K562 (cell line): Measurements from ENCODE around the gene GABPB2. TPM values are rescaled to one million over a fixed set of nuclear protein-coding genes. Genes with fewer than 3 reads are reported as not detected.

Source experiments
- CHD2 ChIP-seq: IDR thresholded peaks from 2 replicates; pipeline ENCODE4 v1.6.1; 2011; ENCODE audit warnings: low read depth, low read length
- CLOCK ChIP-seq: fragments of 250-450 bp; sonication (Bioruptor Pico); IDR thresholded peaks from 2 replicates; pipeline ENCODE4 v1.4.0; 2020; ENCODE audit warnings: mild to moderate bottlenecking, moderate library complexity, borderline replicate concordance
- CREM ChIP-seq: IDR thresholded peaks from 2 replicates; pipeline ENCODE4 v1.6.1; 2014; ENCODE audit warnings: antibody characterized with exemption, low read depth
- CSDE1 ChIP-seq, 2 experiments: fragments of 450-650 bp; IDR thresholded peaks; 2 replicates each; pipeline ENCODE4 v1.6.1; 2016; ENCODE audit warnings: mild to moderate bottlenecking in 1 of 2
- NR1H2 ChIP-seq: sonication (generic); formaldehyde crosslinking; IDR thresholded peaks from 2 replicates; pipeline ENCODE4 v1.4.0; 2020; ENCODE audit warnings: mild to moderate bottlenecking, missing genetic modification reagents
- RCOR1 ChIP-seq, 2 experiments: IDR thresholded peaks; 2 replicates each; pipeline ENCODE4 v1.6.1; 2012; ENCODE audit warnings: low read depth in 2 of 2, low read length in 2 of 2, borderline replicate concordance in 1 of 2, improper control_type of control experiment in 1 of 2
- RHOXF2B ChIP-seq: fragments of 250-450 bp; sonication (Bioruptor Pico); conservative IDR thresholded peaks from 2 replicates; pipeline ENCODE4 v1.5.1; 2021
- SREBF1 ChIP-seq: fragments of 150-350 bp; IDR thresholded peaks from 2 replicates; pipeline ENCODE4 v1.6.1; 2014; ENCODE audit warnings: antibody characterized with exemption, low read depth, low read length, borderline replicate concordance
- ZFP36 ChIP-seq: fragments of 150-350 bp; IDR thresholded peaks from 2 replicates; pipeline ENCODE4 v1.6.1; 2018; ENCODE audit warnings: low read length, low read depth; ENCODE audit not compliant: partially characterized antibody
- ZNF766 ChIP-seq: fragments of 200-800 bp; sonication (Bioruptor generic); conservative IDR thresholded peaks from 2 replicates; pipeline ENCODE4 v1.6.1; 2016; ENCODE audit warnings: missing genetic modification characterization, missing compliant biosample characterization
- polyA plus RNA-seq, 8 experiments: library from polyadenylated mRNA; depleted of rRNA in 4 of 8; stranded (reverse) in 5 of 8; unstranded in 3 of 8; fragments of >200 nt; fragmentation: Nextera tagmentation in 2 of 8; fragmentation: Illumina TruSeq in 1 of 8; extraction: Ambion mirVana in 2 of 8; extraction: Trizol in 1 of 8; gene quantifications; 2 replicates each; pipeline versions ENCODE4 v1.2.1 to v1.2.3, GENCODE V29; 2011 to 2014; ENCODE audit warnings: inconsistent platforms in 1 of 8, missing spikeins in 1 of 8
- total RNA-seq, 7 experiments: library from RNA; depleted of rRNA in 6 of 7; stranded (reverse); fragments of >200 nt in 6 of 7; fragmentation: Illumina TruSeq in 2 of 7; extraction: Trizol in 2 of 7; gene quantifications; 2 replicates each; pipeline versions ENCODE4 v1.2.1 to v1.2.3, GENCODE V29; 2011 to 2021; ENCODE audit warnings: low replicate concordance in 1 of 7
- TF ChIP-seq, protein P1 (sequence below): fragments of 150-350 bp; IDR thresholded peaks from 2 replicates; pipeline ENCODE4 v1.6.1; 2014; ENCODE audit warnings: low read depth, mild to moderate bottlenecking, low read length, borderline replicate concordance
- TF ChIP-seq, protein P2 (sequence below): sonication (generic); formaldehyde crosslinking; IDR thresholded peaks from 2 replicates; pipeline ENCODE4 v1.8.0; 2022; ENCODE audit warnings: mild to moderate bottlenecking, missing genetic modification reagents
- TF ChIP-seq, protein P3 (sequence below), 2 experiments: IDR thresholded peaks; 2 replicates each; pipeline ENCODE4 v1.6.1; 2011; ENCODE audit warnings: borderline replicate concordance in 1 of 2, control low read depth in 1 of 2, low read depth in 1 of 2, low read length in 1 of 2, mild to moderate bottlenecking in 1 of 2, mixed read lengths in 1 of 2, moderate library complexity in 1 of 2; ENCODE audit not compliant: insufficient read depth in 1 of 2, insufficient read length in 1 of 2, poor library complexity in 1 of 2, severe bottlenecking in 1 of 2; ENCODE audit errors: extremely low read depth in 1 of 2
- TF ChIP-seq, protein P4 (sequence below): fragments of 450-650 bp; IDR thresholded peaks from 2 replicates; pipeline ENCODE4 v1.6.1; 2016; ENCODE audit warnings: antibody characterized with exemption

The GABPB2 gene
- total and polyA plus RNA-seq, 9 of the 15 experiments (the other 6 are each of a cell fraction or from before 2014, with no cell fraction given) = 2.2 to 13.3 (median 6.1) TPM

- TF ChIP-seq SREBF1 = no peak
- TF ChIP-seq, protein P1, sequence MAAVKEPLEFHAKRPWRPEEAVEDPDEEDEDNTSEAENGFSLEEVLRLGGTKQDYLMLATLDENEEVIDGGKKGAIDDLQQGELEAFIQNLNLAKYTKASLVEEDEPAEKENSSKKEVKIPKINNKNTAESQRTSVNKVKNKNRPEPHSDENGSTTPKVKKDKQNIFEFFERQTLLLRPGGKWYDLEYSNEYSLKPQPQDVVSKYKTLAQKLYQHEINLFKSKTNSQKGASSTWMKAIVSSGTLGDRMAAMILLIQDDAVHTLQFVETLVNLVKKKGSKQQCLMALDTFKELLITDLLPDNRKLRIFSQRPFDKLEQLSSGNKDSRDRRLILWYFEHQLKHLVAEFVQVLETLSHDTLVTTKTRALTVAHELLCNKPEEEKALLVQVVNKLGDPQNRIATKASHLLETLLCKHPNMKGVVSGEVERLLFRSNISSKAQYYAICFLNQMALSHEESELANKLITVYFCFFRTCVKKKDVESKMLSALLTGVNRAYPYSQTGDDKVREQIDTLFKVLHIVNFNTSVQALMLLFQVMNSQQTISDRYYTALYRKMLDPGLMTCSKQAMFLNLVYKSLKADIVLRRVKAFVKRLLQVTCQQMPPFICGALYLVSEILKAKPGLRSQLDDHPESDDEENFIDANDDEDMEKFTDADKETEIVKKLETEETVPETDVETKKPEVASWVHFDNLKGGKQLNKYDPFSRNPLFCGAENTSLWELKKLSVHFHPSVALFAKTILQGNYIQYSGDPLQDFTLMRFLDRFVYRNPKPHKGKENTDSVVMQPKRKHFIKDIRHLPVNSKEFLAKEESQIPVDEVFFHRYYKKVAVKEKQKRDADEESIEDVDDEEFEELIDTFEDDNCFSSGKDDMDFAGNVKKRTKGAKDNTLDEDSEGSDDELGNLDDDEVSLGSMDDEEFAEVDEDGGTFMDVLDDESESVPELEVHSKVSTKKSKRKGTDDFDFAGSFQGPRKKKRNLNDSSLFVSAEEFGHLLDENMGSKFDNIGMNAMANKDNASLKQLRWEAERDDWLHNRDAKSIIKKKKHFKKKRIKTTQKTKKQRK = no peak
- peak in 1 of 2 experiments; percentile 86; a peak in 3 of 4 replicates for TF ChIP-seq CSDE1 (IDR thresholded peaks at IDR 0.05)
- no peak for TF ChIP-seq NR1H2 (CRISPR knock-in tag)
- no peak for TF ChIP-seq CLOCK (CRISPR knock-in tag)
- TF ChIP-seq, protein P2, sequence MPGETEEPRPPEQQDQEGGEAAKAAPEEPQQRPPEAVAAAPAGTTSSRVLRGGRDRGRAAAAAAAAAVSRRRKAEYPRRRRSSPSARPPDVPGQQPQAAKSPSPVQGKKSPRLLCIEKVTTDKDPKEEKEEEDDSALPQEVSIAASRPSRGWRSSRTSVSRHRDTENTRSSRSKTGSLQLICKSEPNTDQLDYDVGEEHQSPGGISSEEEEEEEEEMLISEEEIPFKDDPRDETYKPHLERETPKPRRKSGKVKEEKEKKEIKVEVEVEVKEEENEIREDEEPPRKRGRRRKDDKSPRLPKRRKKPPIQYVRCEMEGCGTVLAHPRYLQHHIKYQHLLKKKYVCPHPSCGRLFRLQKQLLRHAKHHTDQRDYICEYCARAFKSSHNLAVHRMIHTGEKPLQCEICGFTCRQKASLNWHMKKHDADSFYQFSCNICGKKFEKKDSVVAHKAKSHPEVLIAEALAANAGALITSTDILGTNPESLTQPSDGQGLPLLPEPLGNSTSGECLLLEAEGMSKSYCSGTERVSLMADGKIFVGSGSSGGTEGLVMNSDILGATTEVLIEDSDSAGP = peak; percentile 76; the same call in 1 of the 2 replicates
- TF ChIP-seq, protein P3, sequence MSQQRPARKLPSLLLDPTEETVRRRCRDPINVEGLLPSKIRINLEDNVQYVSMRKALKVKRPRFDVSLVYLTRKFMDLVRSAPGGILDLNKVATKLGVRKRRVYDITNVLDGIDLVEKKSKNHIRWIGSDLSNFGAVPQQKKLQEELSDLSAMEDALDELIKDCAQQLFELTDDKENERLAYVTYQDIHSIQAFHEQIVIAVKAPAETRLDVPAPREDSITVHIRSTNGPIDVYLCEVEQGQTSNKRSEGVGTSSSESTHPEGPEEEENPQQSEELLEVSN (IDR thresholded peaks at IDR 0.05; ENCODE audit: borderline replicate concordance in 1 of 2, extremely low read depth in 1 of 2, insufficient read depth in 1 of 2, insufficient read length in 1 of 2, low read depth in 1 of 2, low read length in 1 of 2, poor library complexity in 1 of 2, severe bottlenecking in 1 of 2) = peak; percentile 59 to 90
- TF ChIP-seq, protein P4, sequence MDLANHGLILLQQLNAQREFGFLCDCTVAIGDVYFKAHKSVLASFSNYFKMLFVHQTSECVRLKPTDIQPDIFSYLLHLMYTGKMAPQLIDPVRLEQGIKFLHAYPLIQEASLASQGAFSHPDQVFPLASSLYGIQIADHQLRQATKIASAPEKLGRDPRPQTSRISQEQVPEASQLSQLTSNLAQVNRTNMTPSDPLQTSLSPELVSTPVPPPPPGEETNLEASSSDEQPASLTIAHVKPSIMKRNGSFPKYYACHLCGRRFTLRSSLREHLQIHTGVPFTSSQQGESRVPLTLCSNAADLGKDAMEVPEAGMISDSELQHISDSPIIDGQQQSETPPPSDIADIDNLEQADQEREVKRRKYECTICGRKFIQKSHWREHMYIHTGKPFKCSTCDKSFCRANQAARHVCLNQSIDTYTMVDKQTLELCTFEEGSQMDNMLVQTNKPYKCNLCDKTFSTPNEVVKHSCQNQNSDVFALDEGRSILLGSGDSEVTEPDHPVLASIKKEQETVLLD = peak; percentile 92
- TF ChIP-seq RHOXF2B (CRISPR knock-in tag) = no peak
- TF ChIP-seq CREM = peak; percentile 95
- TF ChIP-seq ZFP36 = no peak
- peak; percentile 57; the same call in 1 of the 2 replicates for TF ChIP-seq ZNF766 (CRISPR knock-in tag)
- TF ChIP-seq RCOR1 (IDR thresholded peaks at IDR 0.05; ENCODE audit: borderline replicate concordance in 1 of 2, low read depth in 2 of 2, low read length in 2 of 2) = peak in 1 of 2 experiments; percentile 73; a peak in 3 of 4 replicates
- peak; percentile 87 for TF ChIP-seq CHD2
Measured at GRCh38 chr1:151070474-151071276, at the start of gene GABPB2 (continued).
